GM19438 (cell line): ENCODE data around the gene EPHB1.

Experiments used
- ATAC-seq: cut with Tn5 transposase; IDR thresholded peaks from one replicate; pipeline ENCODE4 v1.9.1; 2021; ENCODE audit warnings: low read depth; ENCODE audit not compliant: unreplicated experiment

The EPHB1 gene

DNA sequence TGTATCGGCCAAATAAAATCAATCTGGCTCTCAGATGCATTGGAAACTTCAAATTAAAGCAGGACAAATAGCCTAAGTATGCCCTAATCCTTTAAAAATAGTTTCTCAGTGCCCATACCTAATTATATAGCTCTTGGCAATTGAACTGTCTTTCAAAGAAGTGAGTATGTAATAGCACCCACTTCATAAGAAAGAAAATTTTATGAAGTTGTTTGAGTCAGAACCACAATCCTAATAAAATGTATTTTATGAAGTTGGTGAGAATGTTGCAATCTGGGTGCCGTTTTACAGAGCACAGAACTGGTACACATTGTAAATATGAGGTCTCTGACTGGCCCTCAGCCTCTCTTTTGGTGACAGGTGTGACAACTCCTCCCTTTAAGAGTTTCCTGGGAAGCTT is 45.4 kb downstream of the EPHB1 start:
- ATAC-seq, result no peak

DNA sequence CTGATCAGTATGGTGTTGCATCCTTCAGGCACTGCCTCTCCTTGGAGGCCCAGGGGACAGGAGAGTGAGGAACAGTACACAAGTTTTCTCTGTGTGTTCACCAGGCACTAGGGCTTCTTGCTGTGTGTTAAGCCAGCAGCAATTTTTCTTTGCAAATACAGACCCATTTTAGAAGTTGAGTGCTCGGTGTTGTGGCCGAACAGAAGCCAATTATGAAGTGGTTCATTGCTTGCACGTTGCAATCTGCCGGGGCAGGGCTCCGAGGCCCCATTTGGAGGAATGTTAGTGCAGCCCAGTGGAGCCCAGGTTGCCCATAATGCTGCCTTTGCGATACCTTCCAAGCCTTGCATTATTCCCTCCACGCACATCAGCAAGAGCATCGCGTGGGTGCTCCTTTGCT is 51.0 kb downstream of the EPHB1 start:
- ATAC-seq, result no peak

DNA sequence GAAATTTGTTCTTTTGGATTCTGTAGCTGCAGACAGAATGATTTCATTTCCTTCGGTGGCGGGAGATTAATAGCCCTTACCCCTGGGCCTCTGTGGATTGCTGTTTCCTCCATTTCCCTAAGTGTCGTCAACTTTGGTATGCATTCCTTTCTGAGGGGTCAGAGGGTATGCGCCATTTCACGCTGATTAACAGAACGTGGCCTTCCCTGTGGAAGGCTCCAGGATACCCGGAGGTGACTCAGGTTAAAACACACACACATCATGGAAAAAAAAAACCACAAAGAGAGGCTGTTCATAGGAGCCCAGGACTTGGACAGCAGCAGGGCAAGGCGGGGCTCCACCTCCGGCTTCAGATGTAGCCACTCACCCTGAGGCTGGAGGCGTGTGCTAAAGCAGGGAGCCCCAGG is 51.9 kb downstream of the EPHB1 start:
- ATAC-seq, result no peak

DNA sequence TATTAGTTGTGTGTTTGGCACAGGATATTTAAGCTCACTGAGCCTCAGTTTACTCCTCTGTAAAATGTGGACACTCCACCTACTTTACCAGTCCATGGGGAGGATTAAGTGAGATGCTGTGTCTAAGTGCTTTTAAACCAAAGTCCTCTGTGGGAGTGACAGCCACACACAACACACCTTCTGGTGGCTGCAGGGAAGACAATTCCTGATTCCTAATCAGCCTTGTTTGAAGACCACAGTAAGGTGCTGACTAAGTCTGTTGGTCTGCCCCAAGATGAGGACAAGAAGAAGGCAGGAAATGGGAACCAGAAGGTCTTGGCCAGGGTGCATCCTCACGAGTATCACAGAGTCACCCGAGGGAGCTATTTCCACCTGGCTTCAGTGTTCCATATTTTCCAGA is 52.3 kb downstream of the EPHB1 start:
- no peak for ATAC-seq

DNA sequence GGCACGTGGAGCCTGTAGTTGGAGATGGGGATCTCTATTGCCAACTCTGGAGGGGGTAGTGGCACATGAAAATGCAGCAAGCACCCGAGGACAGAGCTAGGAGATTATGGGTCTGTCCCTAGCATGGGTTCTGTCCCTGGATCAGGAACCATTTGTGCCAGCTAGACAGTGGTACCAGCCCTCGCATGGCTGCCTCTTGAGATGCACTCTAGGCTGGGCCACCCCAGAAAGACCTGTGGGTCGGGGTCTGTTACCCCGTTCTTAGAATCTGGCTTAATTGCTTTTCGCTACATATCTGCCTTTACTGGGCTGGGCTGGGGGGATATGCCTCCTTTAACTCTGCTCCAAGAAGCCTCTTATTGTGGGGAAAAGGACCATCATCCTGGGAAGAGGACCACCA is 54.5 kb downstream of the EPHB1 start:
- ATAC-seq, result no peak

DNA sequence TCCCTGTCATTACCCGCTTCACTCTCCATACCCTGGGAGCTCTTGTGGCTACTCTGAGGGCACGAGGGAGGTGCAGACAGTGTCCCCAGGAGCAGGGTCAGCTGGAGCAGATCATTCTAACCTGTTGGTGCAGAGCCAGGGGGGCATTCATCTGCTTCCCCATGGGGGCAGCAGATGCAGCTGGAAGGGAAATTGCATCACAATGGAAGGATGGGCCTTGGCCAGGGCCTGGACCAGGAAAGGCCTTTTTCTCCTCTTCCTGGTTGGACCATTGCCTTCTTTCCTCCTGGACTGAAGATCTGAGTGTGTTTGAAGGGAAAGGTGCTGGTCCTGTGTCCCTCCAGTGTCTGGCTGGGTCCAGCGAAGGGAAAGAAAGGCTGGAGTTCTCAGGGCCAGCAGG is 55.7 kb downstream of the EPHB1 start:
- no peak for ATAC-seq

DNA sequence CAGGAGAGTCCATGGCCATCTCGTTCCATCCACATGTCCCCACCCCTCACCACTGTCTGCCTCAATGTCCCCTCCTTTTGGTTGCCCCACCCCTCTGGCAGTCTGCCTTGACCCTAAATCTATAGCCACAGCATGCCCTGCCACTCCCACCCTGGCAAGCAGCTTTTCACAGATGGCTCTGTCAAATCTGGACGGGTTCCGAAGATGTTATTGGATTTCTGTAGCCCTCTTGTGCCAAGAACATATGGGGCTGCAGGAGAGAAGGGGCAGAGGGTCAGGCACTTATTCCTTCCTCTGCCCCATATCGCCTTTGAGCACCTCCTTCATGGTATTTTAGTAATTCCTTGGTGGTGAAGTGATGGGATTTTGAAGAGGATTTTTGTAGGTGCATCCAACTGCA is 57.1 kb downstream of the EPHB1 start:
- ATAC-seq, result no peak

DNA sequence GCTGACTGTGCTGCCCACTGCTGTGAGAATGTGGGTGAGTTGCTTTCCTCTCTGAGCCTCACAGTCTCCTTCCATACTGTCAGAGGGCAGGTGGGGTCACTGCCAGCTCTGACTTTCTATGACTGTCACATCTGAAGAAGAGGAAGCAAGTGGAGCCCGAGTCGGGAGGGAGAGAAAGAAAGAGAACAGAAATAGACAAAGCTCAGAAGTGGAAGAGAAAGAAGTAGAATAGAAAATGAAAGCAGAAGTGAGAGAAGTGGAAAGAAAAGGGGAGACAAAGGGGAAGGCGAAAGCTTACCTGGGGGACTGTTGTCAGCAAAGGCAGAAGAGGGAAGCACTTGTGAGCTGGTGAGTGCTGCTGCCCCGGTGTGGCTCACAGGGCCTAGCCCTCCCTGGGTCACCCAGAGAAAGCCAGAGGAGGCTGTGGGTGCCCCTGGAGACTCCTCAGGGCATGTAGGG is 57.9 kb downstream of the EPHB1 start:
- peak; percentile 96 for ATAC-seq

DNA sequence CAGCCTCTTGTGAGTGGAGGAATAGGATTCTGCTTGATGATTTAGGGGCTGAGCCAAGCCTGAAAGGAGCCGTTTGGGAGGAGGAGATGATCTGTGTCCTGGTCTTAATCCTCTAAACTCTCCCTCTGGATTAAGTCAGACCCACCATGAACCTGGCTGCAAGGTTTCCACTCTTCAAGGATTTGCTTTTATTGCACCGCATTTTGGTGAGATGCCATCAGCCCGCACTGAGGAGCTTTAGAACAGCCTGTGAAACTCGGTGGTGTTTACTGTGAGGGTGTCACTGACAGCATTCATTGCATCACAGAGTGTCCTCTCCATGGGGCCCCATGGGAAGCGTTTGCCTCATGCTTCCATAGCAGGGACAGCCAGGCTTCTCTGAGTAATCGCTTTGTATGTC is 59.2 kb downstream of the EPHB1 start:
- ATAC-seq, result no peak

DNA sequence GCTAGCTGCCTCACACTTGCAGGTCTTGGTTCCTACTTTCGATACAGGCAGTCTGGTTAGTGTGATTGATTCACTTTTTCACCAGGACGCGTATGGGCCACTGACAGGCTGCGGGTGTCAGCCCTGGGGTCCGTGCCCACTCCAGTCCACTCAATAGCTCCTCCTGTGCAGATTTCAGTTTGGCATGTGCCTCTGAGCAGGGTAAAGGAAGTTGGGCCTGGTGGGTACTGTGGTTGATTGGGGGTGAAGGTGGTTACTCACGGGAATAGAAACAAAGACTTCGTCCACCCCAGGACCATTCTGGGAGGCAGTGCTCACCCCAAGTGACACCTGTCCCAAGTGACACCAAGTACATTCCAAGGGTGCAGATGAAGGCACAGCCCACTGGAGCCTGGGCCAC is 62.3 kb downstream of the EPHB1 start:
- no peak for ATAC-seq

DNA sequence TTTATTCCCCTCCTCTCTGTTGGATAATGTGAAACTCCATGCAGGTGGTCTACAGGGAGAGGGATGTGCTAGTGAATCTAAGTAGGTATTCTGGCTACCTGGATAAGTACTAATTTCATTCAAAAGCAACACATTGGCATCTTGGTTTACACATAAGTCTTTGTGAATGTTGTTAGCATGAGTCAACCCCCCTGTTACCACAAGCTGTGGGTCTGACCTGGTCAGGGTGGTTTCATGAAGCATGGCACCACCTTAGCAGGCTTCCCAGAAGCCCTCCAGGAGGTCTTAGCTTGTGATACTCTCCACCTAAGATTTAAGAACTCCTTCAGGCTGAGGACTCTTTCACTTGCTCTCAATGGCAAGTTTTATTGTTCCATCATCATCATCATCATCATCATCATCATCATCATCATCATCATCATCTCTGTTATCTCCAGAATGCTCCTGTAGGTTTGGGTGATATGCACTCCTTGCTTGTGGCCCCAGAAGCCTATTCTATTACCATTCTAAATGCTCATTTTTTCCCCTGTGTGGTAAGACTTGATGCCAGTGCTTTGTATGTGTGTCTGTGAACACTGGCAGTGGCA is 62.8 kb downstream of the EPHB1 start:
- no peak for ATAC-seq

DNA sequence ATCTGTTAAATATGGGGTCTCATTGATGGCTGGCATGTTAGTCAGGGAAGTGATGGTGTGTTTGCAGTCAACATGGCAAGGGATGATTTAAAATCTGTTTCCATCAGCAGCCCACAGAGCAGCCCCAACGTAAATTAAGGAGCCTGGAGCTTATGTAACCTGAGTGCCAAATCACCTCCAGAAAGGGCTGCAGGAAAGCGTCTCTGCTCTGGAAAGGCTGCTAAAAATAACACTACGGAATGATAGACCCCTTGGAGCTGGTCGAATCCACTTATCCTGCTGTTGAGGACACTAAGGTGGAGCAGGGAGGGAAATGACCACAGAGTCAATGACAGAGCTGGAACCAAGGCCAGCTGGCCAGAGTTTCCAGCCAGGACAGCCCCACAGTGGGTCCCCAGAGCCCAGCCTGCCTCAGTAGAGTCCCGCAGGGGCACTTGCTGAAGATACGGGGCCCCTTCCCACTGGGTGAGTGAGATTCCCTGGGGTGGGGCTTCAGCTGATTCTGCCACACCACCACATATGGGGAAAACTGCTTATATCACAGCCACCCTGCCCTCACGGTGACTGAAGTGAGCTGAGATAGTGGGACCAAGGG is 63.5 kb downstream of the EPHB1 start:
- no peak for ATAC-seq

DNA sequence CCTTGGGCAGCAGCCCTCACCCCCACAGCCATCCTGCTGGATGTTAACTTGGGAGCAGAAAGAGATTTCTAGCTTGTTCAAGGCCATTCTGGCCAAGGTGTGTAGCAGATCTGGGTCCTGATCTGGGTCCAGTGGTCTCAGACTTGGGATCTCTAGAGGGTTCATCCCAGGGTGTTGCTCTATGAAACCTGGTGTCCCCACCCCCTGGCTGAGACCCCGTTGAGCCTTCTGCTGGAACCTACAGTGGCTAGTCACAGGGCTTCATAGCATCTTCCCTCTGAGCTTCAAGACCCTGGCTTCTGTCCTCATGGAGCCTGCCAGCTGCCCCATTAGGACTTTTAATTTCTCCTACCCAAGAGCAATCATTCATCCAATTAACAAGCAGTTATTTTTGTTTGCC is 64.3 kb downstream of the EPHB1 start:
- no peak for ATAC-seq

DNA sequence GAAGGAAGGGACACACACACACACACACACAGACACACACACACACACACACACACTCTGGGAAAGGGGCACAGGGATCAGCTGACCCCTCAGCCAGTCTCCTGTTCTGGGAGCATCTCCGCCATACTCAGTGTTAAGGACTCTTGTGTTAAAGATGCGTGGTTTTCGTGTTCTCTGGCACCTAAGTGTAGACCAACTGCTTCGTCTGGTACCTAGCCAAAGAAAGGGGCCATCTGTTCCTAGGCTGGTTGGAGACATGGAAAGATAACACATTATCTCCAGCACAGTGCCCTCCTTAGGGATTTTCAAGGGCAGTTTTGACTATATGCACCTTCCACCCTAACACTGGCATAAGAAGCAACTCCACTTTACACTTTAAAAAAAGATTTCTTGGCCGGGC is 65.1 kb downstream of the EPHB1 start:
- ATAC-seq, result no peak

DNA sequence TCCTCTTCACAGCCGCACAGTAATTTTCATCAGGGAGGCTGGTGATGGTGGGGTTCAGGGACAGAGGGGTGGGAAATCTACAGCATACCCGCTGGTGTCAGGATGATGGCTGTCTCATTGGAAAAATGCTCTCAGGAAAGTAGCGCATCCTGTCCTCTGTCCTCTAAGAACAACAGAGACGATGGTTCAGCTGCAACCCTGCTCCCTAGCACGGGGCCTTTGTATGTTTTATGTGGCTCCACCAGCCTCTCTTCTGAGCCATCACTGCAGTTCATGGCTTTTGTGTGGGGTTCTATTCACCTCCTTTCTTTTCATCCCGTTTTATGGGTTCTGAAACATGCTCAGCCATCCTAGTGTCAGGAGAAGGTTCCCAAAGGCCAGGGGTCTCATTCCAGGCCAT is 68.9 kb downstream of the EPHB1 start:
- no peak for ATAC-seq

DNA sequence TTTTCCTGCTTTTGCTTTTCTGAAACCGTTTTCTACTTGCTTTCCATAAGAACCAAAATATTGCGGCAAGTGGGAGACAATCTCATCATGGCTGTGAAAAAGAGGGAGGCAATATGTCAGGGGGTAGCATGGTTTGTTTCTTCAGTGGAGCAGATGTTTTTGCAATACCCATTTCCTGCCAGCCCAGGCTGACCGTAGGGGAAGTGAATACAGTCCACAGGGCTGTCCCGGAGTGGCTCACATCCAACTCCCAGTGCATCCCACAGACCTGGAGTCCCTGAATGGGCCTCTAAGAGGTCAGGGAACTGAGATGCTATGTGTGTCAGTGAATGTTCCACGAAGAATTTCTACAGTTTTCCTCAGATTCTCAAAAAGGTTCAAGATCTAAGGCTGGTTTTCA is 69.6 kb downstream of the EPHB1 start:
- no peak for ATAC-seq

DNA sequence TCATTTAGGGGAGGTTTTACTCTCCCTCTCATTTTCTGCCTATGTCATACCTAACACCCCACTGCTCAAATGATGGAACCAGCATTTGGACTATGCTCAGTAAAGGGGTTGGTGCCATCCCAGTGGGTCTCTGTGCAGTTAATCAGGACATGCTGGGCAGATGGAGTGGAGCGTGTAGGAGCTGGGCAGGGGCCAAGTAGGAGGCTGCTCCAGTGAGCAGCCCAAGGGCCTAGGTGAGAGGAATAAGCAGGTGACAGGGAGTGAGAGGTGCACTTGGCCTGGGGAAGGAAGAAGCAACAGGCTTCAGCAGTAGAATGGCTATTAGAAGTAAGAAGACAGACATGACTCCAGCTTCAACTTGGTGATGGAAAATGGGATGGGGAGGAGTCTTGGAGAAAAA is 72.2 kb downstream of the EPHB1 start:
- ATAC-seq, result no peak

DNA sequence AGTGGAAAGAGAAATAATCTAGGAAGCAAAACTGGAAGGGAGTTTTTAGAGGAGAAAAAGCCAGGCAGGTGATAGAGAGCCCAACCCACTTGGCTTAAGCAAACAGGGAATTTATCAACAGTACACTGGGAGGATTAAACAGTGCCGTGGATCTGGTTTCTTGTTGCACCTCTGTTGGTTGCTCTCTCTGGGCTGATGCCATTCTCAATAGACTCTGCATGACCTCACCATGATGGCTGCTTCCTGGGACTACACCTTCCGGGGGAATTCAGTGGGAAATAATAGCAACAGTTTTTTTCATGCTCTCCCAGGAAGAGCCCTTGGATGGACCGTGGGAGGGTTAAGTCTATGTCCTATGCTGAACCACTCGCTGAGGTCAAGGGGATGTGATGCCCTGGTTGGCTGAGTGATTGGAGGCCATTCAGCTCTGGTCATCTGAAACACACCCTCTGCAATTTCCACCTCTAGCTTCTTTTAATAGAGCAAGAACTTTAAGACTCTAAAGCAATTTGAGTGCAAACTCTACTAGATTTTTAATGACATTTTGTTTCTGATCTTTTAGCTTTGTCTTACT is 74.2 kb downstream of the EPHB1 start:
- no peak for ATAC-seq

DNA sequence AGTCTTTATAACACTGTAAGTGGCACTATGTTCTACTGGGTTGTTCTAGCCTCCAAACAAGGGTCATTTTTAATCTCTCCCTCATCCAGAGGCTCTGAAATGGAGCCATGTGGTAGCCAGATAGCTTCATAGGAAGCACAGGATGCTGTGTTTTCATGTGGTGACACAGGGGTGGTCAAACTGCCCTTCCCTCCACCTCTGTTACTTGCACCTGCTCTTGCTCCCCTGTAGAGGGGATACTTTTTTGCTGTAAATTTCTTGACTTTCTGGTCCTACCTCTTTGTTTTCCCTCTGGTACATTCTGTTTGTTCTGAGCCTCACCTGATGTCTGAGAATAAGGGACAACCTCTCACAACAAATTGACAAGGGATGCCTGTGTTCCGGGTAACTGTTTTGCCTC is 76.8 kb downstream of the EPHB1 start:
- no peak for ATAC-seq

DNA sequence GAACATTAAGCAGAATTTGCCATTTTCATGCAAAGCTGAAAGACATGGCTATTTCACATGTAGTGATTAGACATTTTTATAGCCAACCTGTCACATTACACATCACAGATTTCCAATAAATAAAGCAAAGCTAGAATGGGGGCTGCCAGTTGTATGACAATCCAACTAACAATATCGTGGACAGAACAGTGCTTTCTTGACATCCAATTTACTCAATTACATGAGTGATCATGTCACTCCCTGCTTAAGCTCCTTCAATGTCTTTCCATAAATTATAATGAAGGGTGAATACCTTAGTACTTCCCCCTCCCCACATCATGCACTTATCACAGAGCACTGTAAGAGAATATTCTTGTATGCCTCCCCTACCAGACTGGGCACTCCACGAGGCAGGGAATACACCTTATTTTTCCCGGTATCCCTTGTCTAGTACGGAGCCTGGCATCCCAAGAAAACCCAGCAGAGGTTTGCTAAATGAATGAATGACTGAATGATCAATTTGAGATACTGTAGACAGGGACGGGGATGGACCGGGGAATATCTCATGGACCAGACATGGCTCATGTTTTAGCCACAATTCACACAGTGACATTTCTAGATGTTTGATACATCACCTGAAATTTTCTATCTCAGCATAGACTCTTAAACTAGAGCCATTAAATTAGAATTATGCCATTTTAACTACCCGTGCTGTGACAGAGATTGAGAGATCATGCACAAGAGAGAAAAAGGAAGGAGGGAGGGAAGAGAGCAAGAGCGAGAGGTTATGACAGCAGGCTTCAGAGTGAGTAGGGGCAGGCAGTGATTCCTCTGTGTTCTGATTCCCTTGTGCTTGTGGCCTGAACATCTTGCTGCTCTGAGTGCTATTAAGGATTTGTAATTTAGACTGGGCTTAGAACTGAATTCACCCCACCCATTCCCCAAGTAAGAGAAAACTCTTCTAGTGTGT is 77.7 kb downstream of the EPHB1 start:
- ATAC-seq, result no peak

DNA sequence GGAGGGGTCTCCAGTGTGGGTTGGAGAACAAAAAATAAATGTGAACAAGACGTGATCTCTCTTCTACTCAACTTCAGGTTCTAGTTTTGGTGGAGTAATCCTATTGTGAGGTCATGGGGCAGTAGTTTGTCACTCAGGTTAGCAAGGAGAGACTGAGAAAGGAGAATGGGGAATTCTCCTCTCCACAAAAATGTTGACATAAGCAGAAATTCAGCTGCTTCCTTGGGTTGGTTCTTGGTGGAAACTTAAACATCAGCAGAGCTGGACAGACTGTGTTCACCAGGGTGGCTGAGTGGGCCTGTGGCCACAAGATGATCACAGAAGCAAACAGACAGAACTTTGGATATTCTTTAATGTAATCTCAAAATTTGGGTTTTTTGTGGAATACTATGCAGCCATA is 78.7 kb downstream of the EPHB1 start:
- no peak for ATAC-seq
